ENCODE data around the gene NBEA.

The NBEA gene

GRCh38 chr13:35698911-35699576, 757.0 kb downstream of the NBEA start:
- H3K36me3 ChIP-seq (ENCODE audit: control insufficient read depth in 1 of 2, insufficient read depth in 2 of 2, low read length in 2 of 2), result no peaks in the 10 kb centered on the region
- peak overlapping the region in 1 of 2 donors; percentile 47 for H3K4me3 ChIP-seq (ENCODE audit: low read depth in 1 of 2, low read length in 2 of 2)
- no peaks in the 10 kb centered on the region for H3K27me3 ChIP-seq (ENCODE audit: low read depth, low read length)
- peak overlapping the region; percentile 76 for H3K27ac ChIP-seq (ENCODE audit: low read length)
- peaks cover 0 to 12% of the 10 kb centered on the region in 2 donors for H3K4me1 ChIP-seq (ENCODE audit: control insufficient read depth in 1 of 2, insufficient read depth in 2 of 2, low read length in 2 of 2)
- no peaks in the 10 kb centered on the region for H3K9me3 ChIP-seq (ENCODE audit: control insufficient read depth in 1 of 2, low read length in 2 of 2)

GRCh38 chr13:35699825-35700510, 757.9 kb downstream of the NBEA start:
- Histone ChIP-seq H3K27me3 (ENCODE audit: low read depth, low read length) (no peaks in the 10 kb centered on the region), H3K4me1 (ENCODE audit: control insufficient read depth in 1 of 2, insufficient read depth in 2 of 2, low read length in 2 of 2) (peaks cover 0 to 12% of the 10 kb centered on the region in 2 donors), H3K27ac (ENCODE audit: low read length) (peak overlapping the region; percentile 90), H3K4me3 (ENCODE audit: low read depth in 1 of 2, low read length in 2 of 2) (peak overlapping the region; percentile 32 to 47), H3K9me3 (ENCODE audit: control insufficient read depth in 1 of 2, low read length in 2 of 2) (no peaks in the 10 kb centered on the region), H3K36me3 (ENCODE audit: control insufficient read depth in 1 of 2, insufficient read depth in 2 of 2, low read length in 2 of 2) (no peaks in the 10 kb centered on the region)

GRCh38 chr13:35700671-35701070, 758.6 kb downstream of the NBEA start:
- H3K27me3 ChIP-seq (ENCODE audit: low read depth, low read length), result no peaks in the 10 kb centered on the region
- peaks cover 0 to 12% of the 10 kb centered on the region in 2 donors for H3K4me1 ChIP-seq (ENCODE audit: control insufficient read depth in 1 of 2, insufficient read depth in 2 of 2, low read length in 2 of 2)
- H3K36me3 ChIP-seq (ENCODE audit: control insufficient read depth in 1 of 2, insufficient read depth in 2 of 2, low read length in 2 of 2), result no peaks in the 10 kb centered on the region
- H3K4me3 ChIP-seq (ENCODE audit: low read depth in 1 of 2, low read length in 2 of 2), result no peak overlapping the region
- peak overlapping the region; percentile 90 for H3K27ac ChIP-seq (ENCODE audit: low read length)
- no peaks in the 10 kb centered on the region for H3K9me3 ChIP-seq (ENCODE audit: control insufficient read depth in 1 of 2, low read length in 2 of 2)

GRCh38 chr13:35702316-35702715, 760.2 kb downstream of the NBEA start:
- H3K4me3 ChIP-seq (ENCODE audit: low read depth in 1 of 2, low read length in 2 of 2), result no peak overlapping the region
- H3K9me3 ChIP-seq (ENCODE audit: control insufficient read depth in 1 of 2, low read length in 2 of 2), result no peaks in the 10 kb centered on the region
- no peak overlapping the region for H3K27ac ChIP-seq (ENCODE audit: low read length)
- peaks cover 0 to 12% of the 10 kb centered on the region in 2 donors for H3K4me1 ChIP-seq (ENCODE audit: control insufficient read depth in 1 of 2, insufficient read depth in 2 of 2, low read length in 2 of 2)
- H3K36me3 ChIP-seq (ENCODE audit: control insufficient read depth in 1 of 2, insufficient read depth in 2 of 2, low read length in 2 of 2), result no peaks in the 10 kb centered on the region
- H3K27me3 ChIP-seq (ENCODE audit: low read depth, low read length), result no peaks in the 10 kb centered on the region

GRCh38 chr13:35703061-35703460, 761.0 kb downstream of the NBEA start:
- Histone ChIP-seq H3K36me3 (ENCODE audit: control insufficient read depth in 1 of 2, insufficient read depth in 2 of 2, low read length in 2 of 2) (no peaks in the 10 kb centered on the region), H3K9me3 (ENCODE audit: control insufficient read depth in 1 of 2, low read length in 2 of 2) (no peaks in the 10 kb centered on the region), H3K4me1 (ENCODE audit: control insufficient read depth in 1 of 2, insufficient read depth in 2 of 2, low read length in 2 of 2) (peaks cover 0 to 12% of the 10 kb centered on the region in 2 donors), H3K27ac (ENCODE audit: low read length) (no peak overlapping the region), H3K27me3 (ENCODE audit: low read depth, low read length) (no peaks in the 10 kb centered on the region), H3K4me3 (ENCODE audit: low read depth in 1 of 2, low read length in 2 of 2) (no peak overlapping the region)

- Histone ChIP-seq H3K36me3 (ENCODE audit: control insufficient read depth in 1 of 2, insufficient read depth in 2 of 2, low read length in 2 of 2) (no peaks in the 10 kb centered on the region), H3K9me3 (ENCODE audit: control insufficient read depth in 1 of 2, low read length in 2 of 2) (no peaks in the 10 kb centered on the region), H3K27ac (ENCODE audit: low read length) (no peak overlapping the region), H3K4me1 (ENCODE audit: control insufficient read depth in 1 of 2, insufficient read depth in 2 of 2, low read length in 2 of 2) (peaks cover 0 to under 1% of the 10 kb centered on the region in 2 donors), H3K4me3 (ENCODE audit: low read depth in 1 of 2, low read length in 2 of 2) (no peak overlapping the region), H3K27me3 (ENCODE audit: low read depth, low read length) (no peaks in the 10 kb centered on the region)
Observed at GRCh38 chr13:35704331-35704730, 762.3 kb downstream of the NBEA start.

DNA sequence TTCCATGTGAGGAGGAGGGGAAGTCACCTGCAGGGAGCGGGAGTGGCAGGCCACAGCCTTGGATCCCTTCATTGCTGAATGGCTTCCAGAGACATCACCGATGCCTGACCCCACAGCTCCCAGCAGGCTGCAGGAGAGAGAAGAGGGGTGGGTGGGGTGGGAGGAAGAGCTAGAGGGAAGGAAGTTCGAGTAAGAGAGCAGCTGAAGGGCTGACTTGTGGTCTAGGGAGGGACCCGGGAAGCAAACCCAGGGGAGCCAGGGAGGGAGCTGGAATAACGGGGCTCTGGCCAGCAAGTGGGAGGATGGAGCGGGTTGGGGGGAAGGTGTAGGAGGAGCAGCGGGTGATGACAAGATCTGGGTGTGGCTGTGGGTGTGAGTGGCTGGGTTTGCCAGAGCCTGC, 764.2 kb downstream of the NBEA start:
- no peaks in the 10 kb centered on the region for H3K4me1 ChIP-seq (ENCODE audit: control insufficient read depth in 1 of 2, insufficient read depth in 2 of 2, low read length in 2 of 2)
- no peaks in the 10 kb centered on the region for H3K36me3 ChIP-seq (ENCODE audit: control insufficient read depth in 1 of 2, insufficient read depth in 2 of 2, low read length in 2 of 2)
- no peaks in the 10 kb centered on the region for H3K9me3 ChIP-seq (ENCODE audit: control insufficient read depth in 1 of 2, low read length in 2 of 2)

GRCh38 chr13:35706721-35707120, 764.7 kb downstream of the NBEA start:
- no peaks in the 10 kb centered on the region for H3K36me3 ChIP-seq (ENCODE audit: control insufficient read depth in 1 of 2, insufficient read depth in 2 of 2, low read length in 2 of 2)
- no peaks in the 10 kb centered on the region for H3K4me1 ChIP-seq (ENCODE audit: control insufficient read depth in 1 of 2, insufficient read depth in 2 of 2, low read length in 2 of 2)
- no peak overlapping the region for H3K4me3 ChIP-seq (ENCODE audit: low read depth in 1 of 2, low read length in 2 of 2)
- no peaks in the 10 kb centered on the region for H3K27me3 ChIP-seq (ENCODE audit: low read depth, low read length)
- H3K27ac ChIP-seq (ENCODE audit: low read length), result no peak overlapping the region
- H3K9me3 ChIP-seq (ENCODE audit: control insufficient read depth in 1 of 2, low read length in 2 of 2), result no peaks in the 10 kb centered on the region

More for the DNA sequence above, 764.2 kb downstream of the NBEA start:
- no peak overlapping the region for H3K4me3 ChIP-seq (ENCODE audit: low read depth in 1 of 2, low read length in 2 of 2)
- H3K27ac ChIP-seq (ENCODE audit: low read length), result no peak overlapping the region
- no peaks in the 10 kb centered on the region for H3K27me3 ChIP-seq (ENCODE audit: low read depth, low read length)

- Histone ChIP-seq H3K27me3 (ENCODE audit: low read depth, low read length) (no peaks in the 10 kb centered on the region), H3K27ac (ENCODE audit: low read length) (no peak overlapping the region), H3K4me3 (ENCODE audit: low read depth in 1 of 2, low read length in 2 of 2) (no peak overlapping the region), H3K36me3 (ENCODE audit: control insufficient read depth in 1 of 2, insufficient read depth in 2 of 2, low read length in 2 of 2) (no peaks in the 10 kb centered on the region), H3K4me1 (ENCODE audit: control insufficient read depth in 1 of 2, insufficient read depth in 2 of 2, low read length in 2 of 2) (peaks cover 17 to 30% of the 10 kb centered on the region in 2 donors), H3K9me3 (ENCODE audit: control insufficient read depth in 1 of 2, low read length in 2 of 2) (no peaks in the 10 kb centered on the region)
Observed at GRCh38 chr13:35711909-35712308, 769.8 kb downstream of the NBEA start.

DNA sequence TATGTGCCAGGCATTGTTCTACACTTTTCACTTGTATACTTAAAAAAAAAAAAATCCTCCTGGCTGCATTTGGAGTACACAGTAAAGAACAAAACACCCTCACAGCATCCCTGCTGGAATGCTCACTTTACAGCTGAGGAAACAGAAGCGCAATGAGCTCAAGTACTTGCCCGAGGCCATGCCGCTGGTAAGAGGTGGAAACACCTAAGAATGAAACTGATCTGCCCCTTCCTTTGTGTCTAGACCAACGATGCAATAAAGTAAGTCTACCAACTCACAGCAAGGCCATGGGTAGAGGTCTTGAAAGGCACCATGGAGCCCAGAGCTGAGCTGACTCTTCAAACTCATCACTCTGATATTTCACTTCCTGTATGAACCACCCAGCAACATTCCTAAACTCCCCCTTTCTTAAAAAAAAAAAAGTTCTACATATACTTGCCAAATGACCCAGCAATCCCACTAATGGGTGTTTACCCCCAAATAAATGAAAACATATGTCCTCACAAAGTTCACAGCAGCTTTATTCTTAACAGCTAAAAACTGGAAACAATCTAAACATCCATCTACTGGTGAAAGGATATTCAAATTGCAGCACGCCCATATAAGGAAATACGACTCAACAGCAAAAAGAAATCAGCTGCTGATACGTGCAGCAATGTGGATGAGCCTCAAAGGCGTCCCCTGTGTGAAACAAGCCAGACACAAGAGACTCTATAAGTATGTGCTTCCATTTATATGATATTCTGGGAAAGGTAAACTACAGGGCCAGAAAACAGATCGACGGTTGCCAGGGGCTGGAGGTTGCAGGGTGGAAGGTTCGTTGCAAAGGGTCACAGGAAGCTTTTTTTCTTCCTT, 771.1 kb downstream of the NBEA start:
- H3K36me3 ChIP-seq (ENCODE audit: control insufficient read depth in 1 of 2, insufficient read depth in 2 of 2, low read length in 2 of 2), result no peaks in the 10 kb centered on the region
- H3K4me1 ChIP-seq (ENCODE audit: control insufficient read depth in 1 of 2, insufficient read depth in 2 of 2, low read length in 2 of 2), result peaks cover 17 to 30% of the 10 kb centered on the region in 2 donors
- no peaks in the 10 kb centered on the region for H3K27me3 ChIP-seq (ENCODE audit: low read depth, low read length)
- H3K27ac ChIP-seq (ENCODE audit: low read length), result peak overlapping the region; percentile 72
- H3K9me3 ChIP-seq (ENCODE audit: control insufficient read depth in 1 of 2, low read length in 2 of 2), result no peaks in the 10 kb centered on the region
- H3K4me3 ChIP-seq (ENCODE audit: low read depth in 1 of 2, low read length in 2 of 2), result no peak overlapping the region

GRCh38 chr13:35714121-35714520, 772.1 kb downstream of the NBEA start:
- H3K27me3 ChIP-seq (ENCODE audit: low read depth, low read length), result no peaks in the 10 kb centered on the region
- H3K4me1 ChIP-seq (ENCODE audit: control insufficient read depth in 1 of 2, insufficient read depth in 2 of 2, low read length in 2 of 2), result peaks cover 17 to 30% of the 10 kb centered on the region in 2 donors
- H3K9me3 ChIP-seq (ENCODE audit: control insufficient read depth in 1 of 2, low read length in 2 of 2), result no peaks in the 10 kb centered on the region
- H3K27ac ChIP-seq (ENCODE audit: low read length), result peak overlapping the region; percentile 72
- no peaks in the 10 kb centered on the region for H3K36me3 ChIP-seq (ENCODE audit: control insufficient read depth in 1 of 2, insufficient read depth in 2 of 2, low read length in 2 of 2)
- no peak overlapping the region for H3K4me3 ChIP-seq (ENCODE audit: low read depth in 1 of 2, low read length in 2 of 2)
